Measurements from ENCODE around the gene OAT. TPM values are rescaled to one million over a fixed set of nuclear protein-coding genes. Genes with fewer than 3 reads are reported as not detected.

Gene OAT
- total and polyA plus RNA-seq, 2 of the 4 experiments (the other 2 are of a cell fraction): 110 to 152 TPM

DNA sequence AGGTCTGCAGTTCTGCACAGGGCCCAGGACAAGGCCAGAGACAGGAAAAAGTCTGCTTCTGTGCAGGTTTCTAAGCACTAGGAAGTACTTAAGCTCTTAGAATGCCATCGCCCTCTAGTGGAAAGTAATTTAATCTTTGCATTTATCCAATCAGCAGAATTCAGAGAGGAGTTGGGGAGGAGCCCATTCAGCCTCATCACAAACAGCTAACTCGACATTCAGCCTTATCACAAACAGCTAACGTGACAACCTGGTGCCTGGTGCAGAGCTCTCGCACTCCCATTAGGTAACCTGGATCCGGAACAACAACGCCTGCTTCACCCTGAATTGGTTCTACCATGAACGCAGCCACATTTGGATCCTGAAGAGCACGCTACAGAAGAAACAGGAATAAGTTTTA is 15.2 kb downstream of the OAT start:
- H3K9ac ChIP-seq (ENCODE audit: low read depth, low read length): no peak overlapping the region
- no peaks in the 10 kb centered on the region for H3K4me1 ChIP-seq (ENCODE audit: control insufficient read depth, insufficient read depth, low read length)
- peak; percentile 73 for TF ChIP-seq MAFK (IDR thresholded peaks at IDR 0.05; ENCODE audit: low read depth, low read length)
- peak; percentile 63 for TF ChIP-seq CTCF (conservative IDR thresholded peaks at IDR 0.05; ENCODE audit: low read depth, low read length)
- TF ChIP-seq RAD21 (IDR thresholded peaks at IDR 0.05; ENCODE audit: low read length): peak; percentile 20; the same call in 1 of the 2 replicates
- TF ChIP-seq RCOR1 (IDR thresholded peaks at IDR 0.05; ENCODE audit: insufficient replicate concordance, low read length): no peak
- no peaks in the 10 kb centered on the region for H3K9me3 ChIP-seq (ENCODE audit: control insufficient read depth, insufficient read depth, low read length)
- 82% methylated on average over 4 of the region's 8 CpGs; no CpG with 5 or more reads in 1 of the 2 experiments for whole genome bisulfite sequencing, 2 experiments (ENCODE audit: extremely low coverage in 2 of 2, insufficient read length in 1 of 2)
- ATAC-seq (ENCODE audit: low read depth) (peak; percentile 98), DNase-seq (peak; percentile 81)
- no peak overlapping the region for H4K91ac ChIP-seq (ENCODE audit: insufficient read depth, low read depth, low read length)
- ChIA-PET CTCF (interaction anchor here (0.5 to 1.6 kb wide), 6 partner anchors 9 to 495 kb away, joined by 3 to 8 read pairs (median 3); no protein-coding TSS in a partner anchor), POLR2A (ENCODE audit: unreplicated experiment) (no interaction called here)
- H4K8ac ChIP-seq (ENCODE audit: low read depth in 2 of 2, low read length in 2 of 2): no peak overlapping the region
- intact Hi-C loops (cut with micrococcal nuclease): no loop called here
- H3K18ac ChIP-seq (ENCODE audit: low read depth, low read length): no peak overlapping the region
- no peak overlapping the region for H3K4ac ChIP-seq (ENCODE audit: low read depth, low read length)
- no peak overlapping the region for H2BK15ac ChIP-seq (ENCODE audit: low read depth, low read length)
- H2AK9ac ChIP-seq (replicated peaks; ENCODE audit: low read depth, low read length, poor library complexity): no peak overlapping the region
- H3K9me1 ChIP-seq (ENCODE audit: insufficient read depth, low read length): 0 out of 2 replicates have a peak, but pooled peaks cover 3% of the 10 kb centered on the region
- H3K79me1 ChIP-seq (ENCODE audit: low read depth in 1 of 2, low read length in 2 of 2): no peaks in the 10 kb centered on the region
- no peak overlapping the region for H3K4me3 ChIP-seq (ENCODE audit: insufficient read depth, low read depth, low read length)
- no peak overlapping the region for H2BK5ac ChIP-seq (ENCODE audit: low read depth, low read length, poor library complexity, severe bottlenecking)
- no peak overlapping the region for H3K27ac ChIP-seq (ENCODE audit: insufficient read depth, low read length)
- no peak overlapping the region for H4K5ac ChIP-seq (ENCODE audit: low read depth, low read length)
- peak overlapping the region; percentile 21 for H2AFZ ChIP-seq (replicated peaks; ENCODE audit: low read length, poor library complexity)
- no peak overlapping the region for H2BK20ac ChIP-seq (ENCODE audit: low read depth, low read length)
- no peak overlapping the region for H3K23ac ChIP-seq (ENCODE audit: low read depth, low read length)
- no peak overlapping the region for H3K14ac ChIP-seq (replicated peaks; ENCODE audit: low read depth, low read length)
- in situ Hi-C loops (cut with MboI; ENCODE audit: low sequenced_read_pairs): no loop called here
- H3K27me3 ChIP-seq (ENCODE audit: control insufficient read depth, insufficient read depth, low read length): no peaks in the 10 kb centered on the region
- no peak overlapping the region for H2AK5ac ChIP-seq (ENCODE audit: low read depth, low read length)
- dilution Hi-C loops (cut with HindIII; ENCODE audit: low sequenced_read_pairs, unreplicated experiment): no loop called here
- H4K20me1 ChIP-seq (ENCODE audit: insufficient read depth, low read length): no peaks in the 10 kb centered on the region
- no peak overlapping the region for H2BK120ac ChIP-seq (ENCODE audit: low read depth, low read length)
- no peak overlapping the region for H3K56ac ChIP-seq (ENCODE audit: extremely low read depth, insufficient read depth, low read length)
- H3K36me3 ChIP-seq (ENCODE audit: control insufficient read depth, insufficient read depth, low read length): peaks cover 43% of the 10 kb centered on the region
- no peak overlapping the region for H3K4me2 ChIP-seq (ENCODE audit: low read depth, low read length)
- BruUV-seq (replicated peaks): no TSS peak
